HG03064 (cell line): ENCODE data around the gene CLEC16A.

ENCODE experiments used
- ATAC-seq: cut with Tn5 transposase; IDR thresholded peaks from one replicate; pipeline ENCODE4 v1.9.1; 2021; ENCODE audit warnings: low read depth; ENCODE audit not compliant: unreplicated experiment

Gene CLEC16A

DNA sequence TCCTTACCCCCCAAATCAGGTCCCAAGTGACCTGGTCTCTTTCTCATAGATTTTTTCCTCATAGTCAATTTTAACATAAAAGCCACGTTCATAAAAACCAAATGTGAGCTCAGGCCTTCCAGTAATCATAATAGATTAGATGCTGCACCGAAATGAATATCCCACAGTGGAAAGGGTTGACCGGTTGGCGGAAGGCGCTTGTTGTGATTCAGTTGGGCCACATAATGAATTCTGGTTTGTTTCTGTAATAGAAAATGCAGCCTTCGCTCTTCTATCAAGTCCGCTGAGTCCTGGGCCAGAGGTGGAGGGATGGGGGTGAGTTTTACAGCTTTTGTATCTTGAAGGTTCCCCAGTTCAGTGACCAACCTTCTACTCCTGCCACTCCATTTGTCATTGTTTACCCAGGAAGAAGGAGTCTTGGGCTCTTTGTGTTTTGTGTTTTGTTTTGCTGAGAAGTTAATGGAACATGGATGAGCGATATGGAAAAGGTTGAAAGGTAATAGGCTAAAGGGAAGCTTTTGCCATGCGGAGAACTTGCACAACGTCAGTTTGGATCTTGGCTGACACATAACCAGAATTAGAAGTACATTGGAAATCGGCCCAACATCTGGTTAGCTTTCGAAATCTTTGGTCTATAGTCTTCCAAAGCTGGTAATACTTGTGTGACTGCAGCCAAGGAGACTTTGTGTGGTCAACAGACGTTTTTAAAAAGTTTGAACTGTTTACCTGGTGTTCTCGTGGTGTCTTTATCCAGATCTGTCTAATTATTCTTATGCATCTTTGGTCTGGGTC is 89.5 kb downstream of the CLEC16A start:
- ATAC-seq, result no peak

DNA sequence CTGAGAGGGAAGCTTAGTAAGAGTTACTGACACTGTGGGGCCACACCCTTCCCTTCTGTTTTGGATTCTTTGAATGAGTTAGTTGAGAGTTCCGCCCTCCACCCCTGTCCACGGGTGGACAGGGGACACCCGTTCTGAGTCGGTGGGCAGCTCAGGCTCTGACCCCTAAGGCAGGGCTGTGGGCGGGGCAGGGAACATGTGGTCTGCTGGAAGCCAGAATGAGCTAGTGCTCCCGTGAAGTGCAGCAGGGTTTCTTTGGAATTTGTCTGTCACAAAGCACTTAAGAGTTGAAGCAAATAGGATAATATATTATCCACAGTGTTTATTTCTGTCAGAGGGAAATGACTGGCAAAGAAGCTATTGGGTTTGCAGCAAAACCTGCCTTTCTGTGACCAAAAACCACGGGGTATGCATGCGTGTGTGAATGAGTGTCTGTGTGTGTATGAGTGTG is 90.1 kb downstream of the CLEC16A start:
- no peak for ATAC-seq

DNA sequence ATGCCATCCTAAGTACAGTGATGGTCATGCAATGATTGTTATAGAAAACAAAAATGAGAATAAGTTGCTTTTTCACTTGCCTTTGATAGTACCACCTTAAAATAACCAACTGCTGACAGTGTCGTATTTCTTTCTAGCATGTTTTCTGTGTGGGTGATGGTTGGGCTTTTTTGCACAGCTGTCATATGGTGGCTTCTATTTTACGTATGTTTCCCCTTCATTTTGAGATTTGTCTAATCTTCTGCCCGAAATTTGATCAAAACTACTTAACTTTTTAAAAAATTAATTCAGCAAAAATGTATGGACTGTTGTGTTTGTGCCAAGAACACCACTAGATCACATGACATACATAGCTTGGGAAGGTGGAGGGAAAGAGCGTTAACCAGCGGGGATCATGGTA is 90.7 kb downstream of the CLEC16A start:
- no peak for ATAC-seq

DNA sequence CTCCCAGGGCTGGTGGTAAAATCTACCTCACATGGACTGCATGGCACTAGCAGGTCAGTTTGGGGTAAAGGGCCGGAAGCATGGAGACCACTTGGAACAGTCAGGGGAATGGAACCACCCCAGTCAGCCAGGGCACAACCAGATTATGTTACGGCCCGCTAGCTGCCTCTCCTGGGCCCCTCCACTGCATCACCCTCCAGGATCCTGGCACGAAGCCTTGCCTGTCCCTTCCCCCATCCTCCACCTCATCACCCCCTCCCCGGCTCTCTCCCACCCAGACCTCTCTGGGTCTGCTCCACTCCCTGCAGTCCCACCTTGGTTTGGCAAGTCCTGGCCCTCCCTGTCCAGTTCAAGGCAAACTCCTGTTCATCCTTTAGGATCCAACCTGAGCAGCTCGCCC is 91.7 kb downstream of the CLEC16A start:
- ATAC-seq, result no peak

DNA sequence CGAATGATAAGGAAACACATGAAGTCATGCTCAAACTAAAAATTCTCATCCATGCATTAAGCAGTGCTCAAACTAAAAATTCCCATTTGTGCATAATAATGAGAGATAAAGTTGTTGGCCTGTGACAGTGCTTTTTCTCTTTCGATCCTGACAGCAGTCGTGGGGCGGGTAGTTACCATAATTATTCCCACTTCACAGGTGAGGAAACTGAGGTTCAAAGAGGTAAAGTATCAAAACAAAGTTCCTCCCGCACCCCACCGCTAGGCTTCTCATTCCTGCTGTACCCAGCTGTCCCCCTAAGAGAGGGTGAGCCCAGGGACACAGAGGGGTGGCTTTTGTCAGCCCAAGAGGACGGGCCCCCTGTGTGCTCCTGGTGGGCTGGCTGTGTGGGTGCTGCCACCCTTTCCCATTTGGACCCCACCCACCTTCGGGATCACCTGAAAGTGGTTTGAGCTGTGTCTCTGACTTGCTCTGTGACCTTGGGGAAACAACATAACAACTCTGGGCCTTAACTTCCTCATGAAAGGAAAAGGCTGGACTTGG is 92.6 kb downstream of the CLEC16A start:
- ATAC-seq, result no peak

DNA sequence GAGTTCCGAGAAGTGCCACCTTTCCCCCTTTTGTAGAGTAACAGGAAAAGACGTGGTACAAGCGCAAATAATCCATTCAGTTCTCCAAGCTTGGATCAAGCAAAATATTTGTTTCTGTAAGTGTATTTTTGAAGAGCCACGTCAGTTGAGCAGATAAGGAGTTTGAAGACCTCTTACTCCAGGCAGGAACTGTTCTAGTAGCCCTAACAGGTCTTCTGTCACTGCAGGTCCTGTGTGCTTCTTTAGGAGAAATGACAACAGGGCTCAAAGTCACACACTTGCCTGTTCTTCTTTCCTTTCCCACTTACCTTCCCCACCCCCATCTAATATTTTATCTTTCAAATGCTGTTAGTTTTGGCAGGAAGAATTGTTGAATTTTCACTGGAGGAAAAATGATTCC is 93.9 kb downstream of the CLEC16A start:
- no peak for ATAC-seq

DNA sequence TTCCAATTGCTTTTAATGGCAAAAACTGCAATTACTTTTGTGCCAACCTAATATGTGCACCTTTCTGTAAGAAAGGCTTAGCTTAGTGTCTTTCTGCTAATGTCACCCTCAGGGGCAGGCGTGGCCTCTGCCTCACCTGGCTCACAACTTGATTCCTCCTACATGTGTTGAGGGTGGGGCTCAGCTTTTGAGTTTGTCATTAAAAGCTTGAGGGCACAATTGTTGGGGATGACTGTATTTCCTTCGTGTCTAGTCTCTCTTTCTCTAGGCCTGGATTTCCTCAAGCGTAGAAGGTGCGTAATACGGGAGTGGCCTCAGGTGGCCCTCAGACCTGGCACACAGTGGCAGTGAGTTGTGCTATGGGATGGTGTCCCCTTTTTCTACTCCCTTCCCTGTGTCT is 94.4 kb downstream of the CLEC16A start:
- ATAC-seq, result no peak

DNA sequence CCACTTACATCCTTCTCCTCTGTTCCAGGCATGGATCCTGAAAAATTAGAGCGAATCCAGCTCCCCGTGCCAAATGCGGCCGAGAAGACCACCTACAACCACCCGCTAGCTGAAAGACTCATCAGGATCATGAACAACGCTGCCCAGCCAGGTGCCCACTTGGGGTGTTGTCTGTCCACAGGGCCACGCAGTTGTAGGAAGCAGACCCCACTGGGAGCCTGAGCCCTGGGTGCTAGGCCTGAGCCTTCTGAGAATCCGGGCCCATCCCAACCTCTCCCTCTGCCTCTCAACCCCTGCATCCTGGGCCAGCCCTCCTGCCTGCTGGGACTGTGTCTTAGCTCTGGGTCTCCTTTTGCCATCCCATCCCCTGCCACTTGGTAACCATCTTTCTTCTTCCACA is 95.4 kb downstream of the CLEC16A start:
- ATAC-seq, result no peak

DNA sequence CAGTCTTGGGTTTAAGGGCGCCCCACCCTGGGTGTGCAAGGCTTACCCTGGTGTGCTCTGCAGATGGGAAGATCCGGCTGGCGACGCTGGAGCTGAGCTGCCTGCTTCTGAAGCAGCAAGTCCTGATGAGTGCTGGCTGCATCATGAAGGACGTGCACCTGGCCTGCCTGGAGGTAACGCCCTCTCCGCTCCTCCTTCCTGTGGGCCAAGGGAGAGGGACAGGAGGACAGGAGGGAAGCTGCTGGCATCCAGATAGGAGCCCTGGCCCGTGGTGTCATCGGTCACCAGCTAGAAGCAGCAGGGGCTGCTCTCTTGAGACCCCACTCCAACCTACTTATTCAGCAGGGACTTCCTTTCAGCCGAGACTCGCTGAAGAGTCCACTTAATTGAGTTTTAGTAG is 97.8 kb downstream of the CLEC16A start:
- no peak for ATAC-seq

DNA sequence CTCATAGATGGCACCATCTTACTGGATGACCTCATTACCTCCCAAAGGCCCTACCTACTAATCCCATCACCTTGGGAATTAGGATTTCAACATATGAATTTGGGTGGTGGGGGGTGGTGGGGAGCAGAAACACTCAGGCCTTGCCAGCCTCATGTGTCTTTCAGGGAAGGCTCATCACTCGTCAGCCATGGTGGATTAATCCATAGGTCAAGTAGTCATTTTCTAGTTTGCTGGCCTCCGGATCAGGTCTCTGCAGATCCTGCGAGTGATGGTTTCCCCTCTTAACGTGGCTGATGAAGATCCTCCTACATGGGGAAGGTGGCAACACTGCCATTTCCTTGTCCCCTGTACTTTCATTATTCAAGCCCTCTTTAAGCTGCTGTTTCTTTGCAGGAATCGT is 101.1 kb downstream of the CLEC16A start:
- ATAC-seq, result no peak

DNA sequence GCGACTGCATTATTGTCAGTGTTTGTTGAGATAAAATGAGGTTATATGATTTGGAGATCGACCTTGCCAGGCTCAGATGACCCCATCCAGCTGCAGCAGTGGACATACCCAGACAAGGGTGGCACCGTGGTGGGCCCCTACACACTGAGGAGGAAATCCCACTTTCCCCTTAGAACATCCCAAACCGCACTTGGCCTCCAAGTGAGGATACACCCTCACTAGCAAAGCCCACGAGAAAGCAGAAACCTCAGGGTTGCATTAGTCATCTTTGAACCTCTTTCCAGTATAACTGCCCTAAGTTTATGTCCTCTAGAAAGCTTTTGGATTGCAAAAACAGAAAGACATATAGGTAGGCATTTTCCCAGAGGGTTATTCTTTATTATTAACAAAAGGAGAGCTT is 101.5 kb downstream of the CLEC16A start:
- ATAC-seq, result no peak

DNA sequence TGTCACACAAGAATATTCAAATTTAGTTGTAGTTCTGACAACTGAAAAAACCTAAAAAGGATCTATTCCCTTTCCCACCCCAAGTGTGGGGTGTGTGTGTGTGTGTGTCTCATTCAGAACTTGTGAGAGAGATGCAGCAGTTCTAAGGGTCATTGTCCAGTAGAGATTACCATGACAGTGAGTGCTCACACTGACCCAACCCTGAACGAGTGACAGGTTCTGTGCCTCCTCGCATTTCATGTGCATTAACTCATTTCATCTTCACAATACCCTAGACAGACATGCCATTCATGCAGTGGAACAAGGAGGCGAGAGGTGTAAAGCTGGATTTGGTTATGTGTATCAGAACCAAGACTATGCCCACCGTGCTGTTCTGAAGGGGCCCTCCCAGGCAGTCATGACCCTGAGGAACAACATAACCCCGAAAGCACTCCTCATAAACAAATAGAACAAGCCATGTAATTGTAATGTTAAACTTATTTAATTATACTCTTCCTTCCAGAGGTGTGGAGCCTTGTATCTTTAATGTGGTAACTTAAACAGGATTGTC is 102.1 kb downstream of the CLEC16A start:
- no peak for ATAC-seq

DNA sequence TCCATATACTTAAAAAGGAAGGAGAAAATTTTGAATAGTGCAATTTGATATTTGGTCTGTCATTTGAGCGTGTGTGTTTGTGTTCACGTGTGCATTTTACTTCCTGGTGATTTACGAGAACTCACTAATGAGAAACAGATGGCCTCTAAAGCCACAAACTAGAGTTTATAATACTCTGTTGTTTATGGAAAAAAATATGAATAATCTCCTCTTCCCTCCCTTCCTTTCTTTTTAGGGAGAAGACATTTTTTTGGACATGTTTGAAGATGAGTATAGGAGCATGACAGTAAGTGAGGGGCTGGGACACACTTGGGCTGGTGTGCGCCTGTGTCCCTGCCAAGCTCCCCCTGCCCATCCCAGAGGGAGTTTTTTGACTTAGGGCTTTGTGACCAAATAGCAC is 102.7 kb downstream of the CLEC16A start:
- ATAC-seq, result no peak

DNA sequence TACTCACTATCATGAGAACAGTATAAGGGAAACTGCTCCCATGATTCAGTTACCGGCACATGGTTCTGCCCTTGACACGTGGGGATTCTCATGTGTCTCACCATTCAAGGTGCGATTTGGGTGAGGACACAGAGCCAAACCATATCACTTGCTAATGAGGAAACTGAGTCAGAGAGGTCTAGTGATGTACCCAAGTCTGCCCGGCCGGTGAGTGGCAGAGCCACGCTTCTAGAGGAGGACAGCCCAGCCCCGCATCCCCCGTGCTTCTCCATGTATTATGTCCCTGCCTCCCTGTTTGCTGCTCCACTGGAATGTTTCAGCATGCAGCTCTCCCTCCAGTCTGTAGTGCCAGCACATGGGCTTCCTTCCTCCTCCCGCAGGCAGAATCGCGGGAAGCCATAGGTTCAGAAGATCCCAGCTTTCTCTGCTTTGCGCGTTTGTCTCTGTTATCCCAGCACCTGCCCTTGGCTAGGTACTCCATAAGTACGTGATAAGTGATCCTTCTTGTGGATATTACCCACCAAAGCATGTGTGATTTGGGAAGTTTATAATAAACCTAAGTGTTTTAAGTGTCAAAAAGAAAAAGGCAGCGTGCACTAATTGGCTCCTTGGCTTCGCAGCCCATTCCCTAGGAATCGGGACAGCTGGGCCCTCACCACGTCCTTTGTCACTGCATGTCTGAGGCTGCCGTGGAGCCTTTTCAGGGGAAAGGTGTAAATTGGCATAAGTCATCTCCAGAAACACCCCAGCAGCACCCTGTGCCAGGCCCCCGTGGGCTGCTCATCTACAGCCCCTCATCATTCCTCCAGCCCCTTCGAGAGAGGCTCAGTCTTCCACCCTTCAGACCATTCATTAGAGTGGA is 103.8 kb downstream of the CLEC16A start:
- ATAC-seq, result no peak

DNA sequence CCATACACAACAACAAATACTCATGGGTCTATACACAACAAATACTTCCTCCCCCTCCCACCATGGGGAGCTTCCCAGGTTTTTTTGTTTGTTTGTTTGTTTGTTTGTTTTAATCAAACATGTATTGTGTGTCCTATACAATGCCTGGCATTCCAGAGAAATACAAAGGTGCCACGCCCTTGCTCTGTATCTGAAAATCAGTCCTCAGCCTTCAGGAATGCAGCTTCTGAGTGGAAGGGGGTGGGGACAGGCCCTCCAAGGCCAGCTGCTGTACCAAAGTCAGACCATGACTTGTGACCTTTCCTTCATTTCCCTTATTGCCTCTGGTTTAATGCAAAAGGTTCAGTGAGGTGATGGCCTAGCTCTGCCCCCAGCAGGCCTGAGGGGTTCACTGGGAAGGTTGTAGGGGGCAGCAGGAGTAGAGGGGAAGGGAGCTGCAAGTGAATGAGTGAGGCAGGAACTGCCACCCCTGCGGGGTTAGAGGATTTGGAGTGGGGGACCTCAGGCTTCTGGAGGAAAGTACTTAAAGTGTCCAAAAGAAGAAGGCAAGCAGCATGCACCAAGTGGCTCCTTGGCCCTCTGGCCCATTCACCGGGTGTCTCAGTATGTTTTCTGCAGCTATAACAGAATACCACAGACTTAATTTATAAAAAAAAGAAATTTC is 105.2 kb downstream of the CLEC16A start:
- ATAC-seq, result no peak

DNA sequence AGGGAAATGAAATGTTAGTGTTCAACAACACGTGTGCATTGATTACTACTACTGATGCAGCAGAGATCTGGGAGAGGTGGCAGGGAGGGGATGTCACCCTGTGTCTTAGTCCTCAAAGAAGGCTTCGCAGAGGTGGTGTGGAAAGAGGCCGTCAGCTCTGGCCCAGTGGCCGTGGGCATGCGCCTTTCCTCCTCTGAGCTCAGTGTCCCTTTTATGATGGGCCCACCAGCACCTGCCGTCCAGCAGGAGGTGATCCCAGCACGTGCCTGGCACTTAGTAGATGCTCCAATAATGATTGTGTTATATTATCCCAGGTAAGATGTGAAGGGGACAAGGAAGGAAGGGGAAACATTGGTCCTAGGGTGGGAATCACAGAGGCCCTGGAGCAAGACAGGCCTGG is 106.2 kb downstream of the CLEC16A start:
- ATAC-seq, result no peak

DNA sequence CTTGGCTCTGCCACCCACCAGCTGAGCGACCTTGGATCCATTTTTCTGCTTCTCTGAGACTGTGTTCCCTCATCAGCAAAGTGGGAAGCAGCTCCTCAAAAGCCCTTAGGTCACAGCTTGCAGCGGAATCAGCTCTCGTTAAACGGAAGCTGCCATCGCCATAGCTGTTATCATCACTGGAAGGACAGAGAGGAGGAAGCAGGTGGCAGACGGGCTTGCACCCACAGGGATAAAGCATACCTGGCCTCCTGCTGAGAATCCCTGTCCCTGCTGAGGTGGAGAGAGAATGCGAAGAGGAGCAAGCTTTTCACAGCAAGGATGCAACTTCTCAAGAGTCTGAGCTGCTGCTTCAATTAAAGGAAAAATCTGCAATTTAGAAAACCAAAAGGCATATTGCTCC is 106.6 kb downstream of the CLEC16A start:
- ATAC-seq, result no peak

DNA sequence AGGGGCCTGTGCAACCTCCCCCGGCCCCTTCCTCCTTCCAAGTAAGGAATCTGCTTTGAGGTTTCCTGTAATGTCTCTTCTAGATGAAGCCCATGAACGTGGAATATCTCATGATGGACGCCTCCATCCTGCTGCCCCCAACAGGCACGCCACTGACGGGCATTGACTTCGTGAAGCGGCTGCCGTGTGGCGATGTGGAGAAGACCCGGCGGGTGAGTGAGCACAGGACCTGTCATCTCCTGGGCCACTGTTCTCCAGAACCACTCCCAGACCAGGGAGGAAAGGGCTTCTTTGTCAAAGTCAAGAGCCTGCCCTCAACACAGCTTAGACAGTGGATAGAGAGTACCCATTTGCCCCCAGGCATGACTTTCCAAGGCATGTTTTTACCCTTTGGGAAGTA is 107.1 kb downstream of the CLEC16A start:
- ATAC-seq, result no peak

DNA sequence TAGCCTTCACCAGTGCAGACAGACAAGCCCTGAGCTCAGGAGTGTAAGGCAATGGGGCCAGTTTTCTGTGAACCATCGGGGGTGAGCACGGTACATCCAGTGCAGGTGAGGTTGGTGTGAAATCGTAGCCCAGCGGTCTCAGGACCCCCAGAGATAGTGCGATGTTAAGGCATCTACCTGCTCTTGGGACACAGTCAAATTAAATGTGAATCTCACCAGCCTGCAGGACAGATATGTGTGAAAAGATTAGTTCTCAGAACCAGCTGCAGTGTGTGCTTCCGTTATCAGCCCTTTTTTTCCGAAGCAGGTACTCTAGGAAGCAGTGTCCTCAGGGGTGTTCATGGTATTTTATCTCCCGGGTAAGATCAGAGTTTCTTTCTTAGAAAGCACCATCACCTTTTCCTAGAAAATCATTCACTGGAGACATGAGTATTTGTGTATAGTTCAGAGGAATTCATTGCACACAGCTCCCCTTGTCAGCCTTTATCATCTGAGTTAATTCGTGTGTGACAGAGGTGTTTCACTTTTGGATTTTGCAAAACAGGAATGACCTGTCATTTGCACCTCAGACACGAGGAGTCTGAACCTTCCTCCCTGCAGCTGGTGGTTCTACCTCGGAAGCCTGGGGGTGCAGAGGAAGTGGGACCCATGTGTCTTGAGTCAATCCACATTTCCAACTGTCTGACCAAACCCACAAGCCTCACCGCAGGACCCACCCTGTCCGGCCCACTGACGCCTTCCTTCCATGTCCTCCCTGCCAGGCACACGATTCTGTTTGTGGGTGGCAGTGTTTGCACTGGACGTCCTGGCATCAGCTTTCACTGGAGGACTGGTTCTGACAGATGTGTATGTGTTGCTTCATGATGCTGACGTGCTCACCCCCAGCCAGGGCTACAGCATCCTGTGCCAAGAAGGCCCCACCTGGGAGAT is 107.8 kb downstream of the CLEC16A start:
- peak; percentile 70 for ATAC-seq
